GM21529 (cell line): ENCODE measurements around the gene MAP7D3.
"Not testable (repeated sequence)": the region's sequence is repeated elsewhere in the genome, so short reads cannot be mapped to it uniquely, and the experiment has no call there.

Source experiments
- ATAC-seq: cut with Tn5 transposase; IDR thresholded peaks from one replicate; pipeline ENCODE4 v1.9.1; 2021; ENCODE audit not compliant: unreplicated experiment

The MAP7D3 gene

DNA sequence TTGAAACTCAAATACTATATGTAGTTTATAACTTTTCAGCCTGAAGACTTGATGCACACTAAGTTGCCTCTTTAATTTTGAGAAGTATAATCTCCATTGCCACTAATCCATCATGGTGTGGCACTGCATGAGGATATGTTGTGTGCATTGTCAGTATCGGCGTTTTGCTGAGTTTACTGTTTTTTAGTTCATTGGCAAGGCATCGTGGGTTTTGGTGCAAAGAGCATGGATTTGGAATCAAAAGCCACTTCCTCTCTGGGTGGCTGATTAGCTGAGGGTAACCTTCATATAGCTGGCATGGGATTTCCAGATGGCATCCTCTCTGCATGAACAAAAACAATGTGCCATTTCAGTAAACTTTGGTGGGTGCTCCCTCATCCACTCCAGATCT lies 65.2 kb downstream of the MAP7D3 start:
- ATAC-seq: no peak

DNA sequence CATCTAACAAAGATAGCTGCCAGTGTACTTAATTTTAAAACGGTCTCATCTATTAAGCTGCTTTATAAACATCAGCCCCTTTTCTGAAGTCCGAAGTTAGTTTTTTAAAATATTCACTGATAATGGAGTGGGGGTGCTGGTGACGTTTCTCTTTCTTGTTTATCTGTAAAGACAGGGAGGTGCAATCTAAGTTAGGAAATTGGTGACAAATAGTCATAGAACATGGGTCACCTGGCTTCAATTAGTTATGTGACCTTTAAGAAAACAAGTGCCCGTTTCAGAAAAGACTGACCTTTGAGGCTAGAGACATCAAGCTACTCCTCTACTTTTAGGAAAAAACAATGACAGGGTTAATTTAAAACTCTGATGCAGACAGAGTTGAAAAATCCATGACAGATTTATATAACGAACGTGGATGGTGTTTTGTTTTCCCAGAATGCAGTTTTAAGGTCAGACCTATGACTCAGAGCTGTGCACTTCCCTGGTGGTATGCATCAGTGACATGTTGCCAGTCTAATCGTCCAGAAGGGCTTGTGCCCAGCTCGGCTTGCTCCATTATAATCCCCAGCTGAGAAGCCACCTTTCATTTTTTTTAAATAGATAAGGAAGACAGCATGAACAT lies 65.7 kb downstream of the MAP7D3 start:
- no peak for ATAC-seq

DNA sequence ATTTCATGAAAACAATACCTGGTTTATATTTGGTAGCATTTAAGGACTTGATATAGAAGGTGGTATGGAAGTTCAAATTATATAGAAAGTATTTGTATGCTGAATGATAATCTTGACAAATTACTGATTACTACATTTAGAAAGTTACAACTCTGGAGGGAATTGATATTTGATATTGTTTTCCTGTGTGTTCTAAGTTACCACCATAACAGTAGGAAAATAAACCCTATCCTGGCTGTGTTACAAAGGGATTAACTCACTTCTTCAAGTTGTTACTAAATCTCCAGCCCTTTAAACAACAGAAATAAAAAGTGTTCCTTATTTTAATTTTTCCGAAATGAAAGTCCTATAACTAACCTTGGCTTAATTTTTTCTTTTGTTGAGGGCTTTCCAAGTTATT lies 67.3 kb downstream of the MAP7D3 start:
- ATAC-seq: no peak

DNA sequence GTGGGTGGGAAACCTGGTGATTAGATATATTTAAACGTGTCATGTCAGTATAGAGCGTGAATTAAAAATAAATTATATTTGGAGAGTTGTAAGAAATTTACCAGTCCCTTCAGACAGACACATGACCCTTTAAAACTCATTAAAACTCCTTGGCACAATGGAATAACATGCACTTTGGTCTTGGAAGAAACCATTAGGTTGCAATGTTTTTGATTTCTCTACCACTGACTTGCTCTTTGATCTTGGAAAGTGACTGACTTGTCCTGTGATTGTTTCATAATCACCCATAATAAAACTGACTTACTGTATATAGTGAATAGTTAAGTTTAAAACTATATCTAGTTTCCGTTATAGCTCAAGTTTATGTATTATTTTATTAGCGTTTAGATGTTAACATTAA lies 68.0 kb downstream of the MAP7D3 start:
- no peak for ATAC-seq

DNA sequence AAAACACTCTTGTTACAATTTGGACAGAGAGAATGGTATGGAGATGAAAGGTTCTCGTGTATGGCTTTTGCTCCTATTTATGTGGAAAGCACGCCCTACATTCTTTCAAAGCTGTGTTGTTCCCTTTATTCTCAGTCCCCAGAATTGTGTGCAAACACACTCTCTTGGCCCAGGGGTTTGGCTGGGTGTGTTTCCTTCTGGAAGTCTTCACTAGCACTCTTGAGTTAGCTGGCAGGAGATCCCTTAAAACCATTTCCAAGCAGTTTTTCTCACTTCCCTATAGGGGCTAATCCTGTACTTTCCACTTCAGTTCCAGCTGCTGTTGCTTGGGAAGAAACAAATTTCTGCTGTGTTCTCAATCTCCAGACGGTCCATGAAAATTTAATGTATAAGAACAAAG lies 68.8 kb downstream of the MAP7D3 start:
- ATAC-seq: no peak

DNA sequence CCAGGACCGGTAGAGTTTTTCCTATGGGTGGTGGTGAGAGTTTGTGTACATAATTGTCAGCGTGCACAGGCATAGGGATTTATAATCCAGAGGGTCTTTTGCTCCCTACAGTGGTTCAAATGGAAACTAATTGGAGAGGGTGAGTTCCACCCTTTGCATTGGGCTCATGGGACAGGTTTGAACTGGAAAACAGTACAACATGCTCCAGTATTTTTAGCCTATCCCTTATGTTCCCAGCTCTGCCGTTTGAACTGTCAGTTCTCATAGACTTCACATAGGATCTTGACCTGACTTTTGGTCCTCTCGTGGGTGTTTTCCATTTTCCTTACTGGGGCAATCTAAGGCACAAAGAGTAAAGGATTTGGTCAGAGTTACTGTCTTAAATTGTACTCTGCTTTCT lies 72.1 kb downstream of the MAP7D3 start:
- no peak for ATAC-seq

DNA sequence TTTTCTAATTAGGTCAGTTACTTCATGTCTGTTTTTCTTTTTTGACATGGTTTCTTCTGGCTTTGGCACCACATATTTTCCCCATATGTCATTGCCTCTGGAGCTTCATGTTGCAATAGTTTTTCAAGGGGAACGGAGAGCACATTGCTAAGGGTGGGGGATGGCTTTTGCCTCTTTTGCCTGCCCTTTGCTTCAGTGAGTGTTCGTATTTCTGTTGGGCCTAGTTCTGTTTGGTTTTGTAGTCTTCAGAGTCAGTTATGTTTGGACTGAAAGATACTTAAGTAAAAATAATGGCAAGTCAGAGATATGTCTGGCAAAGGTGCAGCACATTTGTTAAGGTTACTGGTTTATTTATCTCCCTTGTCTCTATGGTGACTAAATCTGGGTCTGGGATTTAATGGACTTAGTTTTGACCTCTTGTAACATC lies 74.8 kb downstream of the MAP7D3 start:
- no peak for ATAC-seq

DNA sequence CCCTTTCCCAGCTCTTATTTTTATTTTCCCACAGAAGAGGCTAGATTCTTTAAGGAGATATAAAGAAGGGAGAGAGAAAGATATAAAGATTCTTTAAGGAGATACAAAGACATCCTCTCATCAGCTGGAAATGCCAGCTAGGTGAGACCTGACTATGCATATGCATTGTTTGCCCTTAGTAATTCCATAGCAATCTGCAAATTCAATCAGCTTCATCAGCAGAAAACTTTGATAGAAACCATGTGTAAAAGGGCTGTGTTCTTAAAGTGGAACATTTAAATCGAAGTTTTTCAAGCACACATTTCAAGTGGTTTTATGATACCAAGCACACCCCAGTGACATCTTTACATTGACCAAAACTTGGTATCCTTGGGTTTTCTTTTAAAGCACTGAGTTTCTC lies 79.8 kb downstream of the MAP7D3 start:
- no peak for ATAC-seq

DNA sequence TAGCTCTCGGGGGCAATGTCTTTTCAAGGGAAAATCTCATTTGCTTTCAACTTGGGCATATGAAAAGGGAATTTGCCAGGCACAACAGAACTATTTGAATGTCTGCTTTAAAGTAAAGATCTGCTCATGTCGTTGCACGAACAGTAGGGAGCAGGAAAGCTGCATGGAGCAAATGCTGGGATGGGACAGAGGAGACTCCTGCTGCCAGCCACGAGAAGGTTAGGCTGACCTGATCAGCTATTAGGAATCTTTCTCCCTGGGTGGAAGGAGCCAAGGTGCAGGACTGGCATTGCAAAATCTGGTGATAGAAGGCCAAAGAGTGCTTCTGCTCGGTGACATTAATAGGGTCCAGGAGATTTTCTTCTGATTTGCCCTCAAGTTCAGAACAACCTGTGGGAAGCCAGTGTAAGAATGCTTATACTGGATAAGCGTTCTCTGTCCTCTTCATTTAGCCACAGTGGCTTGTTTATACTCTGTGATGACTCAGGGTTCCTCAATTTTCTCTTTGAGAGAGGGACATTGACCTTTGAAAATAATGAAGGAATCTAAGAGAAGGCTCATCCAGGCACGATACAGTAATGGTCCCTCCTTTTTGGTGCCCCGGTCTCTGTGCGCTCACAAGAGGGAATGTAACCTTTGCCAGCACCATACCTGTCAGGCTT lies 80.9 kb downstream of the MAP7D3 start:
- no peak for ATAC-seq

DNA sequence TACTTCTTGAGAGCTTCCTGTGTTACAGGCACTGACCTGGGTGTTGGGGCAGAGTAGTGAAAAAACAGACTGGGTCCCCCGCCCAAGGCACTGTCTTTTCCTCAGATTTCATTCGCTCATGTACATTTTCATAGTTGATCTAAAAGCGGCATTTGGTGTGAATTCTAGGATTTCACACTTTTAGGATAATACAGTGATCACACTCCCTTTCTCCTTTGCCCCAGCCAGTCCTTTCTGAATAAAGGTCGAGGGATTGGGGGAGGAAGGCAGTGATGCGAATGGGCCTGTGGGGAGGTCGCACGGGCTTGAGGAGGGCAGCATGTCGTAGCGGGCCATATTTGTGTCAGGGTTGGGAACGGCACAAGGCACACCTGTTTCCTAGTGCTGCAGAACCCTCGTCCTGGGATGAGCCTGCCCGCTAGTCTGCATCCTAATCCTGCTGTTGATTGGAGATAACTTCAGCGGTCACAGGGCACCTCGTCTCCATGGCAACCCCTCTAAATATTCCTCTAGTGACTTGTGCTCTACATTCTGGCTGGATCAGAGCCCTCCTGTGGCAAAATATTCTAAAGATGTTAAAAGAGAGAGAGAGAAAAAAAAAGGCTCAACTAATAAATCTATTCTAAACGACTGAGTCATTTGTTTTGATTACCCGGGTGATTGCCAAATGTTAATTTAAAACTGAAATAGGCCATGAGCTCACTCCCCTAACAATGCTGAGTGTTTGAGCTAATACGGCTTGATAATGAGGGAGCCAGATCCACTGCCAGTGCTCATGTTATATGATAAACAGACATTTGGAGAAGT lies 82.1 kb downstream of the MAP7D3 start:
- ATAC-seq: no peak

DNA sequence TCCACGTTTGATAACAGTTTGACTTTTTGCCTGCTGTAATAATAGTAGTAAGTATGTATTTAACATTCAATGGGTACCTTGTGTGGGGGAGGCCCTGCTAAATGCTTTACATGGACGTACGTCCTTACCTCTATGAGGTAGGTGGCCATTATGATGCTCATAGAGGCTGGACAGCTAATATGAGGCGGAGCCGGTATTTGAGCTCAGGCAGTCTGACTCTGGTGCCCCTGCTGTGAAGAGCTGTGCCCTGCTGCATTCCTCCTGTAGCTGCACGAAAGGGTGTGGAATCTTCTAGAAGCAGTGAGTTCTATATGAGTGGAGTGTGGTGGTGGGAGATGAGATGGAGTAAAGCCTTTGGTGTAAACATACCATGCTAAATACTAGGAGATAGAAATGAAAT lies 83.2 kb downstream of the MAP7D3 start:
- not testable (repeated sequence) for ATAC-seq

DNA sequence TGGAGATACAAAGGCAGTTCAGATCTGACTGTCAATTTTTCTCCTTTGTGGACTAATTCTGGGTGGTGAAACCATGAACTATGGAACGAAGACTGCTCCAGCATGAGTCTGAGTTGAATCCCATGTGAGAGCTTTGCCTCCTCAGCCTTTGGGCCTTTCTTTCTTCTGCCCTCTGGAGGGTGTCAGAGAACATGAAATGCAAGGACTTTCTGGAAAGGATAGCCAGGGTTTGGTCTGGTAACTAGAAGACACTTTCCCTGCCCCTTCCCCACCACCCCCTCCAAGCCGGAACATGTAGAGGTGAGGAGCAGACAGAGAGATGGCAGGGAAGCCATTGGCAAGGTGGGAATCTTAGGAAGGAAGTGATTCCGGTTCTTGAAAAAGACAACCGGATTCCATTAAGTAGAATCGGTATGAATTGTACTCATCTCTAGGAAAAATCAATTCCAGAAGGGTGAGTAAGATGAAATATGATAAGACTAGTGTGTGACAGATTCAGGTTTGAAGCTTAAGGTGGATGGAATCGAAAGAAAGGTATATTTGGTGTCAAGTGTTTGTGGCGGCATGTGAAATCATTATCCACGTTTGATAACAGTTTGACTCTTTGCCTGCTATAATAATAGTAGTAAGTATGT lies 84.9 kb downstream of the MAP7D3 start:
- no peak for ATAC-seq

DNA sequence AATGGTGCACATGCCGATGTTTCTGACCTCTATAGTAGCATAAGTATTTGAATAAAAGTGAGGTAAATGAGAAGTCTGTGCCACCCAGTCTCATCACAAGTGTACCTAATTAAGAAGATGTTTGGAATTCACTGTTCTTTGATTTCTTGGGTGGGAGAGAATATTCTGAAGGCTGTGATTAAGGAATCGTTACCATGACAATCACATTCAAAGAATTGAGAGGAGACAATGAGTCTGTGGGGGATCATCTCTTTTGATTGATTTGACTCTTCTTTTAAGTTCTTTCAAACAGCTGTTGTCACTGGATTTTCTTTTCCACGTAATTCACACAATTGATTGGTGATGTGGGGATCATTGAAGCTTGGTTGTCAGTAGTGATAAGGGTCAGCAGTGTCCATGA lies 85.8 kb downstream of the MAP7D3 start:
- ATAC-seq: no peak

DNA sequence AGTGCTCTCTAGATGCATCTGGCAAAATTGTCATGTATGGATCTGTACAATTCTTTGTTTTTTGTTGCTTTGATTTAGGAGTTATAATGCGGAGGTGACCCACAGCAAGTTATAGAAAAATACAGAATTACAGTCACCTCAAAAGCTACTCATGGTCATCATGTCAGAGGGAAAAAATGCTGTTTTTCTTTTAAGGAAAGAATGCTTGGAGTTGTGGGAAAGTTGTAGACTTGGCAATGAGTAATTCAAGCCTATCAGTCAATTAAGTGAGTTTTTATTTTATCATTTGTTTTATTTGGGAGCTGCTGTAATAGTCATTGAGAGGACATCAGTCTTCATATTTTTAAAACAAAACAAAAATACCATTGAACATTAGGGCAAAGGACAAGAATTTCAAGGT lies 87.5 kb downstream of the MAP7D3 start:
- ATAC-seq: no peak
